Mucosa of stomach (tissue), 1 donor: ENCODE measurements around the gene HES7.
A peak's percentile ranks its signal among the peaks of the same experiment; 100 is the strongest.

ENCODE experiments used
- H3K27me3 ChIP-seq: one replicate; pipeline ENCODE4 v1.7.0; 2013; ENCODE audit warnings: mild to moderate bottlenecking, low read length; ENCODE audit not compliant: control insufficient read depth, insufficient read depth
- H3K36me3 ChIP-seq: one replicate; pipeline ENCODE4 v1.7.0; 2013; ENCODE audit warnings: low read length; ENCODE audit not compliant: control insufficient read depth, insufficient read depth
- H3K4me1 ChIP-seq: one replicate; pipeline ENCODE4 v1.7.0; 2013; ENCODE audit warnings: mild to moderate bottlenecking, low read length; ENCODE audit not compliant: control insufficient read depth, insufficient read depth
- H3K4me3 ChIP-seq: one replicate; pipeline ENCODE4 v1.7.0; 2013; ENCODE audit warnings: low read length
- H3K9ac ChIP-seq: one replicate; pipeline ENCODE4 v1.7.0; 2013; ENCODE audit warnings: mild to moderate bottlenecking, low read length, moderate library complexity
- H3K9me3 ChIP-seq: one replicate; pipeline ENCODE4 v1.7.0; 2013; ENCODE audit warnings: mild to moderate bottlenecking, low read length, moderate library complexity; ENCODE audit not compliant: control insufficient read depth
- donor health status: Pancreatic carcinoma.

The HES7 gene

GRCh38 chr17:8153031-8153451, 29.1 kb upstream of the HES7 start:
- peak overlapping the region; percentile 2 for H3K4me3 ChIP-seq
- H3K9me3 ChIP-seq = no peaks in the 10 kb centered on the region
- H3K36me3 ChIP-seq = peaks cover 21% of the 10 kb centered on the region
- H3K9ac ChIP-seq = peak overlapping the region; percentile 100
- H3K27me3 ChIP-seq = no peaks in the 10 kb centered on the region
- H3K4me1 ChIP-seq = peaks cover 58% of the 10 kb centered on the region

- peaks cover 57% of the 10 kb centered on the region for H3K4me1 ChIP-seq
- H3K9me3 ChIP-seq = no peaks in the 10 kb centered on the region
- H3K9ac ChIP-seq = peak within 1 kb of the TSS; percentile 100
- no peaks in the 10 kb centered on the region for H3K27me3 ChIP-seq
- peak within 1 kb of the TSS; percentile 17 for H3K4me3 ChIP-seq
- H3K36me3 ChIP-seq = peaks cover 29% of the 10 kb centered on the region
These were observed 28.3 kb upstream of the HES7 start, which contains the start of gene PER1 for GRCh38 chr17:8152112-8152775. Gene PER1, minus strand, starts transcription at chr17:8152404. Its CDS starts 1,698 bp downstream, at chr17:8150706.

GRCh38 chr17:8151641-8152111, 27.8 kb upstream of the HES7 start:
- Histone ChIP-seq H3K4me3 (peak overlapping the region; percentile 17), H3K4me1 (peaks cover 51% of the 10 kb centered on the region), H3K36me3 (peaks cover 34% of the 10 kb centered on the region), H3K9ac (peak overlapping the region; percentile 84), H3K27me3 (no peaks in the 10 kb centered on the region), H3K9me3 (no peaks in the 10 kb centered on the region)

- H3K4me3 ChIP-seq = no peak overlapping the region
- no peaks in the 10 kb centered on the region for H3K27me3 ChIP-seq
- H3K4me1 ChIP-seq = peaks cover 50% of the 10 kb centered on the region
- H3K9me3 ChIP-seq = no peaks in the 10 kb centered on the region
- peaks cover 39% of the 10 kb centered on the region for H3K36me3 ChIP-seq
- H3K9ac ChIP-seq = peak overlapping the region; percentile 84
These were observed 27.3 kb upstream of the HES7 start for GRCh38 chr17:8151120-8151640.

- Histone ChIP-seq H3K4me1 (peaks cover 48% of the 10 kb centered on the region), H3K27me3 (no peaks in the 10 kb centered on the region), H3K36me3 (peaks cover 47% of the 10 kb centered on the region), H3K9me3 (no peaks in the 10 kb centered on the region), H3K4me3 (no peak overlapping the region), H3K9ac (peak overlapping the region; percentile 50)
These were observed 26.6 kb upstream of the HES7 start for GRCh38 chr17:8150194-8151119.

GRCh38 chr17:8149419-8150193, 25.7 kb upstream of the HES7 start:
- no peak overlapping the region for H3K4me3 ChIP-seq

GRCh38 chr17:8148560-8148959, 24.7 kb upstream of the HES7 start:
- Histone ChIP-seq H3K9ac (no peak overlapping the region), H3K36me3 (peaks cover 51% of the 10 kb centered on the region), H3K27me3 (no peaks in the 10 kb centered on the region), H3K9me3 (no peaks in the 10 kb centered on the region), H3K4me1 (peaks cover 29% of the 10 kb centered on the region), H3K4me3 (no peak overlapping the region)

More at GRCh38 chr17:8149419-8150193, 25.7 kb upstream of the HES7 start:
- Histone ChIP-seq H3K4me1 (peaks cover 39% of the 10 kb centered on the region), H3K27me3 (no peaks in the 10 kb centered on the region), H3K9ac (no peak overlapping the region), H3K9me3 (no peaks in the 10 kb centered on the region), H3K36me3 (peaks cover 48% of the 10 kb centered on the region)

GRCh38 chr17:8147805-8148404, 24.0 kb upstream of the HES7 start:
- peaks cover 23% of the 10 kb centered on the region for H3K4me1 ChIP-seq
- H3K27me3 ChIP-seq = no peaks in the 10 kb centered on the region
- H3K9me3 ChIP-seq = no peaks in the 10 kb centered on the region
- no peak overlapping the region for H3K4me3 ChIP-seq
- H3K36me3 ChIP-seq = peaks cover 51% of the 10 kb centered on the region
- H3K9ac ChIP-seq = no peak overlapping the region

GRCh38 chr17:8147141-8147804, 23.4 kb upstream of the HES7 start:
- Histone ChIP-seq H3K4me1 (peaks cover 16% of the 10 kb centered on the region), H3K36me3 (peaks cover 53% of the 10 kb centered on the region), H3K27me3 (no peaks in the 10 kb centered on the region), H3K9ac (no peak overlapping the region), H3K9me3 (no peaks in the 10 kb centered on the region), H3K4me3 (no peak overlapping the region)

- H3K27me3 ChIP-seq = no peaks in the 10 kb centered on the region
- H3K4me1 ChIP-seq = peaks cover 9% of the 10 kb centered on the region
- H3K9me3 ChIP-seq = no peaks in the 10 kb centered on the region
- H3K36me3 ChIP-seq = peaks cover 60% of the 10 kb centered on the region
- H3K4me3 ChIP-seq = no peak overlapping the region
- no peak overlapping the region for H3K9ac ChIP-seq
These were observed 22.7 kb upstream of the HES7 start for GRCh38 chr17:8146381-8147140.
